H1 (cell line): ENCODE data around the gene RASAL2. TPM values are rescaled to one million over a fixed set of nuclear protein-coding genes. Genes with fewer than 3 reads are reported as not detected.

Experiments
- CTCF ChIA-PET: fragments of 300-600 bp; sonication (Branson Sonifier 250); formaldehyde crosslinking; loops from one replicate; lab custom pipeline; 2021; ENCODE audit not compliant: partially characterized antibody; lab: Charles Lee
- POLR2A ChIA-PET: fragments of 300-600 bp; sonication (Branson Sonifier 250); formaldehyde crosslinking; loops from one replicate; lab custom pipeline; 2021; ENCODE audit warnings: inconsistent platforms; ENCODE audit not compliant: partially characterized antibody; lab: Charles Lee
- DNase-seq, 2 experiments: peaks; one replicate each; pipeline versions ENCODE4 v3.0.0 to v3.0.0-alpha.2; 2010 to 2022; ENCODE audit warnings: low spot score in 2 of 2, low read depth in 1 of 2, mixed read lengths in 1 of 2
- FAIRE-seq: peaks from 2 replicates; lab custom pipeline; 2011; peaks lifted over from hg19 to GRCh38; lab: Jason Lieb, UNC
- H2AFZ ChIP-seq: 2 replicates; pipeline ENCODE4 v1.8.1; 2012; ENCODE audit warnings: low read length, inconsistent platforms
- H2AK5ac ChIP-seq: 2 replicates; pipeline ENCODE4 v1.6.1; 2013; ENCODE audit warnings: low read depth, low read length
- H2BK120ac ChIP-seq: replicated peaks from 2 replicates; pipeline ENCODE3; 2013; ENCODE audit warnings: low read depth, low read length, inconsistent platforms
- H2BK12ac ChIP-seq: 2 replicates; pipeline ENCODE4 v1.6.1; 2013; ENCODE audit warnings: low read depth, low read length
- H2BK15ac ChIP-seq: 2 replicates; pipeline ENCODE4 v1.6.1; 2013; ENCODE audit warnings: low read length
- H2BK20ac ChIP-seq: 2 replicates; pipeline ENCODE4 v1.6.1; 2013; ENCODE audit warnings: low read length
- H2BK5ac ChIP-seq: 2 replicates; pipeline ENCODE4 v1.6.1; 2013; ENCODE audit warnings: low read depth, low read length
- H3K14ac ChIP-seq: 2 replicates; pipeline ENCODE4 v1.6.1; 2013; ENCODE audit warnings: inconsistent platforms; ENCODE audit not compliant: insufficient read length
- H3K18ac ChIP-seq: 2 replicates; pipeline ENCODE4 v1.6.1; 2013; ENCODE audit warnings: low read length; ENCODE audit errors: extremely low read depth
- H3K23ac ChIP-seq: 2 replicates; pipeline ENCODE4 v1.6.1; 2013; ENCODE audit warnings: inconsistent platforms; ENCODE audit not compliant: insufficient read length
- H3K23me2 ChIP-seq: 2 replicates; pipeline ENCODE4 v1.6.1; 2013; ENCODE audit warnings: low read depth, low read length
- H3K27ac ChIP-seq: 2 replicates; pipeline ENCODE4 v1.6.1; 2011; ENCODE audit warnings: low read depth, low read length, inconsistent platforms
- H3K27me3 ChIP-seq, 4 experiments: replicated peaks in 1 of 4; 1 replicate in 1 of 4; 2 replicates in 3 of 4; pipeline versions ENCODE4 v1.6.1 to v1.8.1; 2011 to 2013; ENCODE audit warnings: low read length in 3 of 4, mild to moderate bottlenecking in 3 of 4, inconsistent platforms in 2 of 4, mixed read lengths in 2 of 4, moderate library complexity in 1 of 4; ENCODE audit not compliant: control insufficient read depth in 3 of 4, insufficient read depth in 3 of 4; ENCODE audit errors: extremely low read depth in 1 of 4
- H3K36me3 ChIP-seq, 4 experiments: 2 replicates each; pipeline versions ENCODE4 v1.6.1 to v1.8.1; 2011 to 2013; ENCODE audit warnings: mild to moderate bottlenecking in 4 of 4, low read length in 3 of 4, moderate library complexity in 2 of 4, control low read depth in 1 of 4, inconsistent platforms in 1 of 4; ENCODE audit not compliant: insufficient read depth in 4 of 4, control insufficient read depth in 2 of 4
- H3K4ac ChIP-seq: replicated peaks from 2 replicates; pipeline ENCODE3; 2013; ENCODE audit warnings: low read length, low read depth, mixed read lengths, inconsistent platforms; ENCODE audit not compliant: insufficient read length
- H3K4me1 ChIP-seq, 4 experiments: replicated peaks in 1 of 4; 1 replicate in 1 of 4; 2 replicates in 3 of 4; pipeline versions ENCODE4 v1.6.1 to v1.8.1; 2011 to 2013; ENCODE audit warnings: low read length in 3 of 4, inconsistent platforms in 2 of 4, mixed read lengths in 1 of 4; ENCODE audit not compliant: insufficient read depth in 4 of 4, control insufficient read depth in 3 of 4
- H3K4me2 ChIP-seq, 2 experiments: 2 replicates each; pipeline versions ENCODE4 v1.6.1 to v1.8.1; 2011 to 2013; ENCODE audit warnings: low read depth in 2 of 2, low read length in 2 of 2, control low read depth in 1 of 2, inconsistent platforms in 1 of 2, mild to moderate bottlenecking in 1 of 2; ENCODE audit not compliant: insufficient read depth in 1 of 2
- H3K4me3 ChIP-seq, 4 experiments: fragments of 200-600, 300-600 bp in 1 of 4; sonication (generic), shearing (Covaris generic), sonication (Bioruptor Twin) in 1 of 4; 2 replicates each; pipeline versions ENCODE4 v1.5.1 to v1.8.1; 2011 to 2016; ENCODE audit warnings: low read length in 4 of 4, low read depth in 3 of 4, control low read depth in 2 of 4, inconsistent platforms in 2 of 4, mild to moderate bottlenecking in 2 of 4, mixed read lengths in 1 of 4, moderate library complexity in 1 of 4; ENCODE audit not compliant: insufficient read depth in 2 of 4; ENCODE audit errors: extremely low read depth in 1 of 4
- H3K56ac ChIP-seq: replicated peaks from 2 replicates; pipeline ENCODE3; 2013; ENCODE audit warnings: low read depth, mild to moderate bottlenecking, mixed read lengths, low read length, inconsistent platforms; ENCODE audit not compliant: insufficient read length
- H3K79me1 ChIP-seq: 2 replicates; pipeline ENCODE4 v1.6.1; 2013; ENCODE audit warnings: low read depth, low read length, control low read depth
- H3K79me2 ChIP-seq, 2 experiments: 2 replicates each; pipeline versions ENCODE4 v1.6.1 to v1.8.1; 2012 to 2013; ENCODE audit warnings: low read length in 2 of 2, mild to moderate bottlenecking in 2 of 2, inconsistent platforms in 1 of 2; ENCODE audit not compliant: insufficient read depth in 2 of 2, control insufficient read depth in 1 of 2
- H3K9ac ChIP-seq, 4 experiments: replicated peaks in 1 of 4; 1 replicate in 1 of 4; 2 replicates in 3 of 4; pipeline versions ENCODE4 v1.6.1 to v1.8.1; 2011 to 2013; ENCODE audit warnings: low read depth in 3 of 4, low read length in 3 of 4, control low read depth in 2 of 4, mild to moderate bottlenecking in 2 of 4, moderate library complexity in 2 of 4, inconsistent platforms in 1 of 4; ENCODE audit errors: extremely low read depth in 1 of 4
- H3K9me3 ChIP-seq, 2 experiments: 2 replicates each; pipeline versions ENCODE4 v1.6.1 to v1.8.1; 2012 to 2013; ENCODE audit warnings: mild to moderate bottlenecking in 2 of 2, moderate library complexity in 2 of 2, control low read depth in 1 of 2, inconsistent platforms in 1 of 2, low read depth in 1 of 2, low read length in 1 of 2, mixed read lengths in 1 of 2; ENCODE audit not compliant: insufficient read depth in 2 of 2
- H4K20me1 ChIP-seq, 2 experiments: replicated peaks in 1 of 2; 2 replicates each; pipeline versions ENCODE3 to v1.8.1; 2011 to 2013; ENCODE audit warnings: inconsistent platforms in 2 of 2, low read length in 2 of 2, mild to moderate bottlenecking in 1 of 2; ENCODE audit not compliant: insufficient read depth in 2 of 2, control insufficient read depth in 1 of 2
- H4K5ac ChIP-seq: 2 replicates; pipeline ENCODE4 v1.6.1; 2013; ENCODE audit warnings: low read length, low read depth, mixed read lengths, inconsistent platforms; ENCODE audit not compliant: insufficient read length
- H4K8ac ChIP-seq: 2 replicates; pipeline ENCODE4 v1.8.0; 2013; ENCODE audit warnings: mild to moderate bottlenecking, moderate library complexity, low read length, inconsistent platforms; ENCODE audit not compliant: insufficient read depth; ENCODE audit errors: extremely low read depth
- H4K91ac ChIP-seq: replicated peaks from 2 replicates; pipeline ENCODE3; 2013; ENCODE audit warnings: low read length, mixed read lengths, inconsistent platforms; ENCODE audit not compliant: insufficient read length
- ASH2L ChIP-seq: fragments of 200-600, 300-600 bp; sonication (generic); IDR thresholded peaks from one replicate; pipeline ENCODE4 v1.7.1; 2017; ENCODE audit warnings: low read length
- CREB1 ChIP-seq: IDR thresholded peaks from 2 replicates; pipeline ENCODE4 v1.6.1; 2012; ENCODE audit warnings: inconsistent platforms
- FOSL1 ChIP-seq: IDR thresholded peaks from 2 replicates; pipeline ENCODE4 v1.6.1; 2011; ENCODE audit warnings: mild to moderate bottlenecking, low read depth, low read length, moderate library complexity; ENCODE audit not compliant: insufficient read depth
- PHF8 ChIP-seq: fragments of 200-600 bp; sonication (generic); conservative IDR thresholded peaks from 2 replicates; pipeline ENCODE4 v1.7.1; 2012; ENCODE audit warnings: low read depth, mild to moderate bottlenecking, inconsistent platforms, low read length, moderate library complexity
- RBBP5 ChIP-seq: IDR thresholded peaks from 2 replicates; pipeline ENCODE4 v1.7.1; 2012; ENCODE audit warnings: low read depth, mild to moderate bottlenecking, inconsistent platforms, low read length, moderate library complexity, borderline replicate concordance
- RFX5 ChIP-seq: IDR thresholded peaks from 2 replicates; pipeline ENCODE4 v1.6.1; 2011; ENCODE audit warnings: low read depth, low read length, improper control_type of control experiment, borderline replicate concordance
- SIRT6 ChIP-seq: IDR thresholded peaks from one replicate; pipeline ENCODE4 v1.7.1; 2012; ENCODE audit warnings: low read length, inconsistent platforms
- SRF ChIP-seq: IDR thresholded peaks from 2 replicates; pipeline ENCODE4 v1.6.1; 2011; ENCODE audit warnings: mild to moderate bottlenecking, low read depth, low read length, moderate library complexity
- TAF7 ChIP-seq: optimal IDR thresholded peaks from 2 replicates; pipeline ENCODE3; 2011; ENCODE audit warnings: low read depth, mild to moderate bottlenecking, inconsistent platforms, low read length, moderate library complexity, borderline replicate concordance
- WGBS, 2 experiments: shearing (Covaris generic) in 1 of 2; methylation state at CpG; one replicate each; pipeline versions ENCODE4 v1.1.6 to v1.1.7; 2013 to 2015; ENCODE audit warnings: low lambda C conversion rate in 2 of 2, mixed read lengths in 2 of 2, inconsistent platforms in 1 of 2, low coverage in 1 of 2, missing lambda C conversion rate in 1 of 2; ENCODE audit not compliant: insufficient replicate concordance in 2 of 2, insufficient coverage in 1 of 2, insufficient read length in 1 of 2; ENCODE audit errors: extremely low coverage in 1 of 2, missing lambda C conversion rate in 1 of 2; 5-methylcytosine and 5-hydroxymethylcytosine counted together
- polyA plus RNA-seq, 7 experiments: library from polyadenylated mRNA; depleted of rRNA in 3 of 7; stranded (reverse) in 5 of 7; unstranded in 2 of 7; fragments of >200 nt in 5 of 7; fragments of 200-250 nt in 2 of 7; gene quantifications; 1 replicate in 5 of 7; 2 replicates in 1 of 7; 4 replicates in 1 of 7; pipeline versions ENCODE4 v1.2.1 to v1.2.3, GENCODE V29; 2011 to 2013; ENCODE audit warnings: missing spikeins in 2 of 7, mixed read lengths in 2 of 7
- total RNA-seq: library from RNA; stranded (reverse); fragmentation: NEBNext Ultra II Directional; extraction: Animal tissue kit (Norgen Biotek cat#: 25700); gene quantifications from 2 replicates; pipeline ENCODE4 v1.2.1, GENCODE V29; 2021

The RASAL2 gene
- total and polyA plus RNA-seq, 2 of the 8 experiments (the other 6 are each of a cell fraction or from before 2014, with no cell fraction given) = 15.9 to 32.5 TPM

GRCh38 chr1:178516110-178516509, 422.2 kb downstream of the RASAL2 start:
- POLR2A ChIA-PET = no interaction called here
- Histone ChIP-seq H2BK12ac (no peak overlapping the region), H4K20me1 (no peaks in the 10 kb centered on the region)
- TF ChIP-seq CREB1 (no peak), RBBP5 (no peak), TAF7 (no peak), RFX5 (no peak), FOSL1 (no peak), ASH2L (no peak), SRF (no peak), PHF8 (no peak), SIRT6 (no peak)
- TF ChIP-seq, all 59 proteins: peak for 0
- no peak overlapping the region for H3K4ac ChIP-seq
- H2BK20ac ChIP-seq = no peak overlapping the region
- no peaks in the 10 kb centered on the region for H3K79me1 ChIP-seq
- H2AK5ac ChIP-seq = no peak overlapping the region
- H3K27me3 ChIP-seq = no peaks in the 10 kb centered on the region
- no peak overlapping the region for H3K27ac ChIP-seq
- no peak overlapping the region for H3K18ac ChIP-seq
- no peak overlapping the region for H3K14ac ChIP-seq
- H2BK5ac ChIP-seq = no peak overlapping the region
- CTCF ChIA-PET = interaction anchor here (0.8 to 7.5 kb wide), 7 partner anchors 11 to 243 kb away, joined by 3 to 83 read pairs (median 4); no protein-coding TSS in a partner anchor
- H3K79me2 ChIP-seq = no peaks in the 10 kb centered on the region
- H3K4me1 ChIP-seq = peaks cover 0 to 2% (median under 1%) of the 10 kb centered on the region in 4 experiments; a peak in 1 of 7 replicates
- H3K4me2 ChIP-seq = no peak overlapping the region
- H4K8ac ChIP-seq = no peak overlapping the region
- no peak overlapping the region for H3K4me3 ChIP-seq
- 94% methylated on average over 4 of the region's 4 CpGs; no CpG with 5 or more reads in 1 of the 2 experiments for WGBS, 2 experiments
- no peaks in the 10 kb centered on the region for H3K23me2 ChIP-seq
- H2BK15ac ChIP-seq = no peak overlapping the region
- H2AFZ ChIP-seq = no peak overlapping the region
- H3K23ac ChIP-seq = no peak overlapping the region
- H3K9ac ChIP-seq = no peak overlapping the region
- H3K56ac ChIP-seq = no peak overlapping the region
- no peaks in the 10 kb centered on the region for H3K9me3 ChIP-seq
- FAIRE-seq (no peak), DNase-seq (no peak)
- no peak overlapping the region for H4K91ac ChIP-seq
- H4K5ac ChIP-seq = no peak overlapping the region
- H3K36me3 ChIP-seq = no peaks in the 10 kb centered on the region
- no peak overlapping the region for H2BK120ac ChIP-seq
